ENCODE measurements around the gene UST.

DNA sequence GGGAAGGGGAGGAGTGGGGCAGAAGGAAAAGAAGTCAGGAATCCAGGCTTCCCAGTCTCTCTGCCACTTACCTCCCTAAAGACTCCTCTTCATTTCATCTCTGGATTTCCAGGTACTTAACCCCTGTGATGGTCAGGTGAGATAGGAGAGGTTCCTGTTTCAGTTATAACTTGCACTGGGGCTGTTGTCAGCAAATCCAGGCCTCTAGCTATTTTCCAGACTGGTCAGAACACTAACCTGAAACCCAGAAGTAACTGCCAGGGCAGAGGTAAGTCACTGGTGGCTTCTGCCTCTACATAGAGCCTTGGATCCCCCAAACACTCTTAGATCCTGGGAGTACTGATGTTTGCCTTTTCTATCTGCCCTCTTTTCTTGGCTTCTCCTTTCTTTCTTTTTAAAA lies 337.2 kb downstream of the UST start:
- TF ChIP-seq, protein P1, sequence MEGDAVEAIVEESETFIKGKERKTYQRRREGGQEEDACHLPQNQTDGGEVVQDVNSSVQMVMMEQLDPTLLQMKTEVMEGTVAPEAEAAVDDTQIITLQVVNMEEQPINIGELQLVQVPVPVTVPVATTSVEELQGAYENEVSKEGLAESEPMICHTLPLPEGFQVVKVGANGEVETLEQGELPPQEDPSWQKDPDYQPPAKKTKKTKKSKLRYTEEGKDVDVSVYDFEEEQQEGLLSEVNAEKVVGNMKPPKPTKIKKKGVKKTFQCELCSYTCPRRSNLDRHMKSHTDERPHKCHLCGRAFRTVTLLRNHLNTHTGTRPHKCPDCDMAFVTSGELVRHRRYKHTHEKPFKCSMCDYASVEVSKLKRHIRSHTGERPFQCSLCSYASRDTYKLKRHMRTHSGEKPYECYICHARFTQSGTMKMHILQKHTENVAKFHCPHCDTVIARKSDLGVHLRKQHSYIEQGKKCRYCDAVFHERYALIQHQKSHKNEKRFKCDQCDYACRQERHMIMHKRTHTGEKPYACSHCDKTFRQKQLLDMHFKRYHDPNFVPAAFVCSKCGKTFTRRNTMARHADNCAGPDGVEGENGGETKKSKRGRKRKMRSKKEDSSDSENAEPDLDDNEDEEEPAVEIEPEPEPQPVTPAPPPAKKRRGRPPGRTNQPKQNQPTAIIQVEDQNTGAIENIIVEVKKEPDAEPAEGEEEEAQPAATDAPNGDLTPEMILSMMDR (IDR thresholded peaks at IDR 0.05; ENCODE audit: poor library complexity, severe bottlenecking) = no peak
- TF ChIP-seq EP300 (conservative IDR thresholded peaks at IDR 0.05; ENCODE audit: poor library complexity, severe bottlenecking) (no peak), EZH2 (IDR thresholded peaks at IDR 0.05; ENCODE audit: borderline replicate concordance, insufficient read depth, low read length, poor library complexity, severe bottlenecking) (no peak), POLR2AphosphoS5 (IDR thresholded peaks at IDR 0.05) (no peak), MXI1 (conservative IDR thresholded peaks at IDR 0.05; ENCODE audit: poor library complexity, severe bottlenecking) (no peak)
